GM12801 (cell line): ENCODE measurements around the gene TBC1D2B.

Experiments
- CTCF ChIP-seq: IDR thresholded peaks from one replicate; pipeline ENCODE4 v1.5.1; 2011; ENCODE audit warnings: control low read depth; ENCODE audit not compliant: insufficient read length; ENCODE audit errors: extremely low read depth

Gene TBC1D2B

GRCh38 chr15:78049691-78050440 is 27.6 kb downstream of the TBC1D2B start:
- TF ChIP-seq CTCF = no peak

- no peak for TF ChIP-seq CTCF
Observed at GRCh38 chr15:78048628-78048920, 28.9 kb downstream of the TBC1D2B start.

GRCh38 chr15:78047761-78048627 is 29.5 kb downstream of the TBC1D2B start:
- no peak for TF ChIP-seq CTCF

GRCh38 chr15:78046796-78047341 is 30.6 kb downstream of the TBC1D2B start:
- no peak for TF ChIP-seq CTCF

GRCh38 chr15:78045189-78045588 is 32.3 kb downstream of the TBC1D2B start:
- no peak for TF ChIP-seq CTCF

GRCh38 chr15:78044407-78045155 is 32.9 kb downstream of the TBC1D2B start:
- TF ChIP-seq CTCF = no peak

- no peak for TF ChIP-seq CTCF
Observed at GRCh38 chr15:78041946-78042345, 35.6 kb downstream of the TBC1D2B start.
